ENCODE measurements around the gene S100A4.

GRCh38 chr1:153550827-153551500 lies 5.4 kb upstream of the S100A4 start:
- TF ChIP-seq POLR2A (IDR thresholded peaks at IDR 0.05) (no peak), CTCF (IDR thresholded peaks at IDR 0.05) (no peak)

All from testis (tissue), 2 donors.